H1 (cell line): Measurements from ENCODE around the gene SKA1. TPM values are rescaled to one million over a fixed set of nuclear protein-coding genes. Genes with fewer than 3 reads are reported as not detected.
"Not testable (repeated sequence)": the region's sequence is repeated elsewhere in the genome, so short reads cannot be mapped to it uniquely, and the experiment has no call there.

Source experiments
- CTCF ChIA-PET: fragments of 300-600 bp; sonication (Branson Sonifier 250); formaldehyde crosslinking; loops from one replicate; lab custom pipeline; 2021; ENCODE audit not compliant: partially characterized antibody; lab: Charles Lee
- POLR2A ChIA-PET: fragments of 300-600 bp; sonication (Branson Sonifier 250); formaldehyde crosslinking; loops from one replicate; lab custom pipeline; 2021; ENCODE audit warnings: inconsistent platforms; ENCODE audit not compliant: partially characterized antibody; lab: Charles Lee
- DNase-seq, 2 experiments: peaks; one replicate each; pipeline versions ENCODE4 v3.0.0 to v3.0.0-alpha.2; 2010 to 2022; ENCODE audit warnings: low spot score in 2 of 2, low read depth in 1 of 2, mixed read lengths in 1 of 2
- FAIRE-seq: peaks from 2 replicates; lab custom pipeline; 2011; peaks lifted over from hg19 to GRCh38; lab: Jason Lieb, UNC
- H2AFZ ChIP-seq: 2 replicates; pipeline ENCODE4 v1.8.1; 2012; ENCODE audit warnings: low read length, inconsistent platforms
- H2AK5ac ChIP-seq: 2 replicates; pipeline ENCODE4 v1.6.1; 2013; ENCODE audit warnings: low read depth, low read length
- H2BK120ac ChIP-seq: replicated peaks from 2 replicates; pipeline ENCODE3; 2013; ENCODE audit warnings: low read depth, low read length, inconsistent platforms
- H2BK12ac ChIP-seq: 2 replicates; pipeline ENCODE4 v1.6.1; 2013; ENCODE audit warnings: low read depth, low read length
- H2BK15ac ChIP-seq: 2 replicates; pipeline ENCODE4 v1.6.1; 2013; ENCODE audit warnings: low read length
- H2BK20ac ChIP-seq: 2 replicates; pipeline ENCODE4 v1.6.1; 2013; ENCODE audit warnings: low read length
- H2BK5ac ChIP-seq: 2 replicates; pipeline ENCODE4 v1.6.1; 2013; ENCODE audit warnings: low read depth, low read length
- H3K14ac ChIP-seq: 2 replicates; pipeline ENCODE4 v1.6.1; 2013; ENCODE audit warnings: inconsistent platforms; ENCODE audit not compliant: insufficient read length
- H3K18ac ChIP-seq: 2 replicates; pipeline ENCODE4 v1.6.1; 2013; ENCODE audit warnings: low read length; ENCODE audit errors: extremely low read depth
- H3K23ac ChIP-seq: 2 replicates; pipeline ENCODE4 v1.6.1; 2013; ENCODE audit warnings: inconsistent platforms; ENCODE audit not compliant: insufficient read length
- H3K23me2 ChIP-seq: 2 replicates; pipeline ENCODE4 v1.6.1; 2013; ENCODE audit warnings: low read depth, low read length
- H3K27ac ChIP-seq: 2 replicates; pipeline ENCODE4 v1.6.1; 2011; ENCODE audit warnings: low read depth, low read length, inconsistent platforms
- H3K27me3 ChIP-seq, 4 experiments: replicated peaks in 1 of 4; 1 replicate in 1 of 4; 2 replicates in 3 of 4; pipeline versions ENCODE4 v1.6.1 to v1.8.1; 2011 to 2013; ENCODE audit warnings: low read length in 3 of 4, mild to moderate bottlenecking in 3 of 4, inconsistent platforms in 2 of 4, mixed read lengths in 2 of 4, moderate library complexity in 1 of 4; ENCODE audit not compliant: control insufficient read depth in 3 of 4, insufficient read depth in 3 of 4; ENCODE audit errors: extremely low read depth in 1 of 4
- H3K36me3 ChIP-seq, 4 experiments: 2 replicates each; pipeline versions ENCODE4 v1.6.1 to v1.8.1; 2011 to 2013; ENCODE audit warnings: mild to moderate bottlenecking in 4 of 4, low read length in 3 of 4, moderate library complexity in 2 of 4, control low read depth in 1 of 4, inconsistent platforms in 1 of 4; ENCODE audit not compliant: insufficient read depth in 4 of 4, control insufficient read depth in 2 of 4
- H3K4ac ChIP-seq: replicated peaks from 2 replicates; pipeline ENCODE3; 2013; ENCODE audit warnings: low read length, low read depth, mixed read lengths, inconsistent platforms; ENCODE audit not compliant: insufficient read length
- H3K4me1 ChIP-seq, 4 experiments: replicated peaks in 1 of 4; 1 replicate in 1 of 4; 2 replicates in 3 of 4; pipeline versions ENCODE4 v1.6.1 to v1.8.1; 2011 to 2013; ENCODE audit warnings: low read length in 3 of 4, inconsistent platforms in 2 of 4, mixed read lengths in 1 of 4; ENCODE audit not compliant: insufficient read depth in 4 of 4, control insufficient read depth in 3 of 4
- H3K4me2 ChIP-seq, 2 experiments: 2 replicates each; pipeline versions ENCODE4 v1.6.1 to v1.8.1; 2011 to 2013; ENCODE audit warnings: low read depth in 2 of 2, low read length in 2 of 2, control low read depth in 1 of 2, inconsistent platforms in 1 of 2, mild to moderate bottlenecking in 1 of 2; ENCODE audit not compliant: insufficient read depth in 1 of 2
- H3K4me3 ChIP-seq, 4 experiments: fragments of 200-600, 300-600 bp in 1 of 4; sonication (generic), shearing (Covaris generic), sonication (Bioruptor Twin) in 1 of 4; 2 replicates each; pipeline versions ENCODE4 v1.5.1 to v1.8.1; 2011 to 2016; ENCODE audit warnings: low read length in 4 of 4, low read depth in 3 of 4, control low read depth in 2 of 4, inconsistent platforms in 2 of 4, mild to moderate bottlenecking in 2 of 4, mixed read lengths in 1 of 4, moderate library complexity in 1 of 4; ENCODE audit not compliant: insufficient read depth in 2 of 4; ENCODE audit errors: extremely low read depth in 1 of 4
- H3K56ac ChIP-seq: replicated peaks from 2 replicates; pipeline ENCODE3; 2013; ENCODE audit warnings: low read depth, mild to moderate bottlenecking, mixed read lengths, low read length, inconsistent platforms; ENCODE audit not compliant: insufficient read length
- H3K79me1 ChIP-seq: 2 replicates; pipeline ENCODE4 v1.6.1; 2013; ENCODE audit warnings: low read depth, low read length, control low read depth
- H3K79me2 ChIP-seq, 2 experiments: 2 replicates each; pipeline versions ENCODE4 v1.6.1 to v1.8.1; 2012 to 2013; ENCODE audit warnings: low read length in 2 of 2, mild to moderate bottlenecking in 2 of 2, inconsistent platforms in 1 of 2; ENCODE audit not compliant: insufficient read depth in 2 of 2, control insufficient read depth in 1 of 2
- H3K9ac ChIP-seq, 4 experiments: replicated peaks in 1 of 4; 1 replicate in 1 of 4; 2 replicates in 3 of 4; pipeline versions ENCODE4 v1.6.1 to v1.8.1; 2011 to 2013; ENCODE audit warnings: low read depth in 3 of 4, low read length in 3 of 4, control low read depth in 2 of 4, mild to moderate bottlenecking in 2 of 4, moderate library complexity in 2 of 4, inconsistent platforms in 1 of 4; ENCODE audit errors: extremely low read depth in 1 of 4
- H3K9me3 ChIP-seq, 2 experiments: 2 replicates each; pipeline versions ENCODE4 v1.6.1 to v1.8.1; 2012 to 2013; ENCODE audit warnings: mild to moderate bottlenecking in 2 of 2, moderate library complexity in 2 of 2, control low read depth in 1 of 2, inconsistent platforms in 1 of 2, low read depth in 1 of 2, low read length in 1 of 2, mixed read lengths in 1 of 2; ENCODE audit not compliant: insufficient read depth in 2 of 2
- H4K20me1 ChIP-seq, 2 experiments: replicated peaks in 1 of 2; 2 replicates each; pipeline versions ENCODE3 to v1.8.1; 2011 to 2013; ENCODE audit warnings: inconsistent platforms in 2 of 2, low read length in 2 of 2, mild to moderate bottlenecking in 1 of 2; ENCODE audit not compliant: insufficient read depth in 2 of 2, control insufficient read depth in 1 of 2
- H4K5ac ChIP-seq: 2 replicates; pipeline ENCODE4 v1.6.1; 2013; ENCODE audit warnings: low read length, low read depth, mixed read lengths, inconsistent platforms; ENCODE audit not compliant: insufficient read length
- H4K8ac ChIP-seq: 2 replicates; pipeline ENCODE4 v1.8.0; 2013; ENCODE audit warnings: mild to moderate bottlenecking, moderate library complexity, low read length, inconsistent platforms; ENCODE audit not compliant: insufficient read depth; ENCODE audit errors: extremely low read depth
- H4K91ac ChIP-seq: replicated peaks from 2 replicates; pipeline ENCODE3; 2013; ENCODE audit warnings: low read length, mixed read lengths, inconsistent platforms; ENCODE audit not compliant: insufficient read length
- WGBS, 2 experiments: shearing (Covaris generic) in 1 of 2; methylation state at CpG; one replicate each; pipeline versions ENCODE4 v1.1.6 to v1.1.7; 2013 to 2015; ENCODE audit warnings: low lambda C conversion rate in 2 of 2, mixed read lengths in 2 of 2, inconsistent platforms in 1 of 2, low coverage in 1 of 2, missing lambda C conversion rate in 1 of 2; ENCODE audit not compliant: insufficient replicate concordance in 2 of 2, insufficient coverage in 1 of 2, insufficient read length in 1 of 2; ENCODE audit errors: extremely low coverage in 1 of 2, missing lambda C conversion rate in 1 of 2; 5-methylcytosine and 5-hydroxymethylcytosine counted together
- polyA plus RNA-seq, 7 experiments: library from polyadenylated mRNA; depleted of rRNA in 3 of 7; stranded (reverse) in 5 of 7; unstranded in 2 of 7; fragments of >200 nt in 5 of 7; fragments of 200-250 nt in 2 of 7; gene quantifications; 1 replicate in 5 of 7; 2 replicates in 1 of 7; 4 replicates in 1 of 7; pipeline versions ENCODE4 v1.2.1 to v1.2.3, GENCODE V29; 2011 to 2013; ENCODE audit warnings: missing spikeins in 2 of 7, mixed read lengths in 2 of 7
- total RNA-seq: library from RNA; stranded (reverse); fragmentation: NEBNext Ultra II Directional; extraction: Animal tissue kit (Norgen Biotek cat#: 25700); gene quantifications from 2 replicates; pipeline ENCODE4 v1.2.1, GENCODE V29; 2021

SKA1 gene
- total and polyA plus RNA-seq, 2 of the 8 experiments (the other 6 are each of a cell fraction or from before 2014, with no cell fraction given) = 8.6 to 22.9 TPM

DNA sequence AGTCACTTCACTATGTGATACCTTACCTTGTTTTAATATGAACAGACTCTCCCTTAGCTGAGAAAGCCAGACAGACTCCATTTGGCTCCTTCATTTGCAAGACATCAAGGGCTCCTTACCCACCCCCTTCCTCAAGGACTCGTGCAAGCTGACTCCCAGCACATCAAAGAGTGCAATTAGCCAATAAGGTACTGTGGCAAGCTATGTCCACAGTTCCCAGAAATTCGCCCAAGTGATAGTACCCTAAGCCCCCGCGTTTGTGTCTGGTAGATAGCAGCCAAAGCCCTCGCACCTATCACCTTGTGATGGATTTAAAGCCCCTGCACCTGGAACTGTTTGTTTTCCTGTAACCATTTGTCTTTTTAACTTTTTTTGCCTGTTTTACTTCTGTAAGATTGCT is 25.6 kb downstream of the SKA1 start:
- H3K23ac ChIP-seq, H3K14ac ChIP-seq, H2BK20ac ChIP-seq, H3K9me3 ChIP-seq, H4K91ac ChIP-seq, H3K27ac ChIP-seq, H2BK120ac ChIP-seq, H3K4ac ChIP-seq, POLR2A ChIA-PET, H3K79me2 ChIP-seq, H4K8ac ChIP-seq, H3K56ac ChIP-seq, H2AK5ac ChIP-seq, H2BK5ac ChIP-seq, H2BK15ac ChIP-seq, H3K36me3 ChIP-seq, H2AFZ ChIP-seq, H3K9ac ChIP-seq, H3K79me1 ChIP-seq, H4K5ac ChIP-seq, H3K18ac ChIP-seq, DNase-seq, H2BK12ac ChIP-seq, H4K20me1 ChIP-seq, H3K23me2 ChIP-seq: not testable (repeated sequence)
- peak; percentile 65 for FAIRE-seq
- CTCF ChIA-PET = interaction anchor here (0.8 to 4.2 kb wide), 5 partner anchors 16 to 79 kb away, joined by 3 to 20 read pairs (median 3); no protein-coding TSS in a partner anchor
- WGBS, 2 experiments = 20% methylated on average over 5 of the region's 5 CpGs; no CpG with 5 or more reads in 1 of the 2 experiments
- H3K4me1 ChIP-seq = peaks cover 5 to 30% (median 23%) of the 10 kb centered on the region in 4 experiments
- peak overlapping the region; percentile 50 to 53; a peak in 3 of 4 replicates for H3K4me2 ChIP-seq
- H3K4me3 ChIP-seq = peak overlapping the region in 2 of 4 experiments; percentile 4 to 34; a peak in 1 of 8 replicates
- peaks cover 2 to 28% (median 18%) of the 10 kb centered on the region in 4 experiments; a peak in 5 of 7 replicates for H3K27me3 ChIP-seq
